K562 (cell line): ENCODE measurements around the gene ZP1. TPM values are rescaled to one million over a fixed set of nuclear protein-coding genes. Genes with fewer than 3 reads are reported as not detected.

Source experiments
- ATAC-seq: fragments of 200-7000 bp; cut with Tn5 transposase; 3 replicates; pipeline ENCODE4 v1.9.1; 2020; ENCODE audit warnings: moderate library complexity
- BruUV-seq: library from RNA; stranded (reverse); fragments of 400-500 nt; replicated peaks from 2 replicates; lab custom pipeline; 2021; lab: Mats Ljungman, UMichigan
- CTCF ChIA-PET: fragments of 300-600 bp; formaldehyde crosslinking; extraction: SDS; loops from one replicate; lab custom pipeline; 2021; ENCODE audit warnings: low intra/inter-chr PET ratio; lab: Yijun Ruan, JAX
- POLR2A ChIA-PET: fragments of 300-600, 350-650 bp; sonication (Branson Sonifier 250); formaldehyde crosslinking; extraction: SDS; loops from one replicate; lab custom pipeline; 2021; ENCODE audit warnings: antibody characterized with exemption, inconsistent platforms; lab: Yijun Ruan, JAX
- DNase-seq, 4 experiments: peaks; one replicate each; pipeline versions ENCODE4 v3.0.0 to v3.0.0-alpha.2; 2011 to 2018; ENCODE audit warnings: low spot score in 3 of 4, mixed read lengths in 3 of 4; ENCODE audit errors: extremely low read depth in 1 of 4
- FAIRE-seq: peaks from 2 replicates; lab custom pipeline; 2011; peaks lifted over from hg19 to GRCh38; lab: Jason Lieb, UNC
- H2AFZ ChIP-seq: 2 replicates; pipeline ENCODE4 v1.6.0; 2011; ENCODE audit warnings: low read depth, low read length, control low read depth, inconsistent platforms
- H3K27ac ChIP-seq: fragments of 200-600 bp; 3 replicates; pipeline ENCODE4 v1.8.0; 2011; ENCODE audit warnings: low read depth, mild to moderate bottlenecking, control low read depth, inconsistent platforms, low read length, moderate library complexity, mixed read lengths; ENCODE audit errors: extremely low read depth
- H3K27me3 ChIP-seq, 2 experiments: fragments of 300-600 bp in 1 of 2; 2 replicates in 1 of 2; 3 replicates in 1 of 2; pipeline versions ENCODE4 v1.6.0 to v1.8.0; 2011; ENCODE audit warnings: inconsistent platforms in 2 of 2, low read length in 2 of 2, mild to moderate bottlenecking in 1 of 2, mixed read lengths in 1 of 2, moderate library complexity in 1 of 2; ENCODE audit not compliant: control insufficient read depth in 2 of 2, insufficient read depth in 2 of 2
- H3K36me3 ChIP-seq: fragments of 300-600 bp; 3 replicates; pipeline ENCODE4 v1.8.0; 2011; ENCODE audit warnings: mild to moderate bottlenecking, low read length, inconsistent platforms; ENCODE audit not compliant: control insufficient read depth, insufficient read depth
- H3K4me1 ChIP-seq, 2 experiments: fragments of 200-600 bp in 1 of 2; replicated peaks in 1 of 2; 2 replicates in 1 of 2; 3 replicates in 1 of 2; pipeline versions ENCODE4 v1.5.1 to v1.8.0; 2011; ENCODE audit warnings: inconsistent platforms in 2 of 2, low read length in 2 of 2, mild to moderate bottlenecking in 1 of 2, mixed read lengths in 1 of 2, moderate library complexity in 1 of 2; ENCODE audit not compliant: control insufficient read depth in 2 of 2, insufficient read depth in 2 of 2
- H3K4me2 ChIP-seq: 2 replicates; pipeline ENCODE4 v1.6.1; 2011; ENCODE audit warnings: low read length, control low read depth, inconsistent platforms, mixed read lengths; ENCODE audit not compliant: insufficient read depth
- H3K4me3 ChIP-seq: fragments of 200-600 bp; sonication (generic), shearing (Covaris generic); 2 replicates; pipeline ENCODE4 v1.5.1; 2016; ENCODE audit warnings: control low read depth, inconsistent platforms
- H3K79me2 ChIP-seq: fragments of 200-600 bp; 3 replicates; pipeline ENCODE4 v1.8.0; 2011; ENCODE audit warnings: low read length, inconsistent platforms; ENCODE audit not compliant: control insufficient read depth, insufficient read depth
- H3K9ac ChIP-seq, 2 experiments: 2 replicates each; pipeline versions ENCODE4 v1.6.0 to v1.6.1; 2011; ENCODE audit warnings: low read depth in 2 of 2, low read length in 2 of 2, control low read depth in 1 of 2, inconsistent platforms in 1 of 2, mild to moderate bottlenecking in 1 of 2, mixed read lengths in 1 of 2; ENCODE audit not compliant: insufficient read depth in 1 of 2
- H3K9me1 ChIP-seq: one replicate; pipeline ENCODE4 v1.6.0; 2011; ENCODE audit warnings: inconsistent platforms, mild to moderate bottlenecking, low read length, moderate library complexity; ENCODE audit not compliant: control insufficient read depth, insufficient read depth
- H3K9me3 ChIP-seq: replicated peaks from 2 replicates; pipeline ENCODE4 v1.5.1; 2011; ENCODE audit warnings: low read depth, low read length, inconsistent platforms; ENCODE audit not compliant: control insufficient read depth, insufficient read depth
- H4K20me1 ChIP-seq: replicated peaks from 2 replicates; pipeline ENCODE4 v1.6.1; 2011; ENCODE audit warnings: low read length, inconsistent platforms, mixed read lengths; ENCODE audit not compliant: control insufficient read depth, insufficient read depth
- BCL6 ChIP-seq: fragments of 250-450 bp; sonication (Bioruptor Pico); IDR thresholded peaks from 2 replicates; pipeline ENCODE4 v1.4.0; 2020
- BCOR ChIP-seq: fragments of 450-650 bp; IDR thresholded peaks from 2 replicates; pipeline ENCODE4 v1.6.1; 2016
- CGGBP1 ChIP-seq: fragments of 250-450 bp; sonication (Bioruptor Pico); IDR thresholded peaks from 2 replicates; pipeline ENCODE4 v1.9.0; 2021; ENCODE audit warnings: mild to moderate bottlenecking
- CSDE1 ChIP-seq, 2 experiments: fragments of 450-650 bp; IDR thresholded peaks; 2 replicates each; pipeline ENCODE4 v1.6.1; 2016; ENCODE audit warnings: mild to moderate bottlenecking in 1 of 2
- MXI1 ChIP-seq: IDR thresholded peaks from 2 replicates; pipeline ENCODE4 v1.6.1; 2011; ENCODE audit warnings: low read depth, mild to moderate bottlenecking, improper control_type of control experiment, low read length
- NR1H2 ChIP-seq: sonication (generic); formaldehyde crosslinking; IDR thresholded peaks from 2 replicates; pipeline ENCODE4 v1.4.0; 2020; ENCODE audit warnings: mild to moderate bottlenecking, missing genetic modification reagents
- POLR2H ChIP-seq: IDR thresholded peaks from 2 replicates; pipeline ENCODE4 v1.6.1; 2016; ENCODE audit warnings: missing genetic modification characterization, low read depth, mild to moderate bottlenecking, control low read depth, missing compliant biosample characterization, moderate library complexity
- TEAD4 ChIP-seq, 2 experiments: sonication (generic) in 1 of 2; formaldehyde crosslinking in 1 of 2; IDR thresholded peaks; 2 replicates each; pipeline versions ENCODE4 v1.6.1 to v1.8.0; 2012 to 2022; ENCODE audit warnings: borderline replicate concordance in 1 of 2, inconsistent platforms in 1 of 2, low read length in 1 of 2, mild to moderate bottlenecking in 1 of 2, missing genetic modification reagents in 1 of 2
- WGBS: fragments of 100-300 bp; shearing (Covaris generic); methylation state at CpG from one replicate; pipeline ENCODE4 v1.1.6; 2016; ENCODE audit warnings: low coverage, mixed read lengths; ENCODE audit not compliant: insufficient coverage; ENCODE audit errors: missing lambda C conversion rate; 5-methylcytosine and 5-hydroxymethylcytosine counted together
- in situ Hi-C: fragments of 300-500 bp; cut with MboI; formaldehyde crosslinking; loops from 4 replicates; pipeline ENCODE4 v1.15.0; 2018; ENCODE audit warnings: inconsistent platforms, mixed read lengths
- intact Hi-C: fragments of 100-400 bp; cut with micrococcal nuclease; formaldehyde crosslinking; loops from 2 replicates; pipeline ENCODE4 v1.14.2; 2022
- polyA plus RNA-seq, 8 experiments: library from polyadenylated mRNA; depleted of rRNA in 4 of 8; stranded (reverse) in 5 of 8; unstranded in 3 of 8; fragments of >200 nt; fragmentation: Nextera tagmentation in 2 of 8; fragmentation: Illumina TruSeq in 1 of 8; extraction: Ambion mirVana in 2 of 8; extraction: Trizol in 1 of 8; gene quantifications; 2 replicates each; pipeline versions ENCODE4 v1.2.1 to v1.2.3, GENCODE V29; 2011 to 2014; ENCODE audit warnings: inconsistent platforms in 1 of 8, missing spikeins in 1 of 8
- total RNA-seq, 7 experiments: library from RNA; depleted of rRNA in 6 of 7; stranded (reverse); fragments of >200 nt in 6 of 7; fragmentation: Illumina TruSeq in 2 of 7; extraction: Trizol in 2 of 7; gene quantifications; 2 replicates each; pipeline versions ENCODE4 v1.2.1 to v1.2.3, GENCODE V29; 2011 to 2021; ENCODE audit warnings: low replicate concordance in 1 of 7
- TF ChIP-seq, protein P1 (sequence below): sonication (generic); formaldehyde crosslinking; IDR thresholded peaks from 2 replicates; pipeline ENCODE4 v1.8.1; 2023; ENCODE audit warnings: missing genetic modification reagents, mild to moderate bottlenecking, borderline replicate concordance
- TF ChIP-seq, protein P2 (sequence below): fragments of 450-650 bp; IDR thresholded peaks from 2 replicates; pipeline ENCODE4 v1.6.1; 2018; ENCODE audit not compliant: partially characterized antibody

Gene ZP1
- total and polyA plus RNA-seq, 9 of the 15 experiments (the other 6 are each of a cell fraction or from before 2014, with no cell fraction given), result 0.11 to 0.15 TPM; not detected in 7

DNA sequence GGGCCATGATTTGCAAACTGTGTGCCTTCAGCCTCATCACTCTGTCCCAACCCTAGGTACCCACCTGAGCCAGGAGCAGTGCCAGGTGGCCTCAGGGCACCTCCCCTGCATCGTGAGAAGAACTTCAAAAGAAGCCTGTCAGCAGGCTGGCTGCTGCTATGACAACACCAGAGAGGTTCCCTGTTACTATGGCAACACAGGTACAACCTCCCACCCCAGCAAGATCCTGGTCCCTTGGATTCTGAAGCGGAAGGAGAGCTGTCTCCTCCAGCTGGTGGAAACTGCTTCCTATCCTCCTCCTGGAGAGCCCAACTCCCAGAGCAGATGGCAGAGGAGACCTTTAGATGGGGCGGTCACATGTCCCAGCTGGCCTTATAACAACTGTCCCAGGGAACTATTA is 2.9 kb downstream of the ZP1 start:
- H3K9ac ChIP-seq, result no peak overlapping the region
- no peaks in the 10 kb centered on the region for H3K9me3 ChIP-seq
- FAIRE-seq (no peak), DNase-seq (peak in 2 of 4 experiments; percentile 42 to 55), ATAC-seq (no peak)
- no peaks in the 10 kb centered on the region for H3K27me3 ChIP-seq
- H3K79me2 ChIP-seq, result no peaks in the 10 kb centered on the region
- H3K27ac ChIP-seq, result no peak overlapping the region
- POLR2A ChIA-PET, result interaction anchor here (1.1 kb wide), 1 partner anchor 8 kb away, joined by 3 read pairs; no protein-coding TSS in a partner anchor
- H3K4me3 ChIP-seq, result no peak overlapping the region
- H3K36me3 ChIP-seq, result no peaks in the 10 kb centered on the region
- H2AFZ ChIP-seq, result no peak overlapping the region
- peaks cover 9 to 26% of the 10 kb centered on the region in 2 experiments for H3K4me1 ChIP-seq
- intact Hi-C loops, result no loop called here
- in situ Hi-C loops, result no loop called here
- H4K20me1 ChIP-seq, result no peaks in the 10 kb centered on the region; the same call in 1 of the 2 replicates
- CTCF ChIA-PET, result no interaction called here
- WGBS, result 60% methylated on average over 3 of the region's 3 CpGs
- H3K4me2 ChIP-seq, result no peak overlapping the region
- H3K9me1 ChIP-seq, result no peaks in the 10 kb centered on the region
- no TSS peak for BruUV-seq
- TF ChIP-seq MXI1, result peak; percentile 71
- no peak for TF ChIP-seq BCL6 (CRISPR knock-in tag)
- TF ChIP-seq NR1H2 (CRISPR knock-in tag), result no peak
- TF ChIP-seq, protein P1, sequence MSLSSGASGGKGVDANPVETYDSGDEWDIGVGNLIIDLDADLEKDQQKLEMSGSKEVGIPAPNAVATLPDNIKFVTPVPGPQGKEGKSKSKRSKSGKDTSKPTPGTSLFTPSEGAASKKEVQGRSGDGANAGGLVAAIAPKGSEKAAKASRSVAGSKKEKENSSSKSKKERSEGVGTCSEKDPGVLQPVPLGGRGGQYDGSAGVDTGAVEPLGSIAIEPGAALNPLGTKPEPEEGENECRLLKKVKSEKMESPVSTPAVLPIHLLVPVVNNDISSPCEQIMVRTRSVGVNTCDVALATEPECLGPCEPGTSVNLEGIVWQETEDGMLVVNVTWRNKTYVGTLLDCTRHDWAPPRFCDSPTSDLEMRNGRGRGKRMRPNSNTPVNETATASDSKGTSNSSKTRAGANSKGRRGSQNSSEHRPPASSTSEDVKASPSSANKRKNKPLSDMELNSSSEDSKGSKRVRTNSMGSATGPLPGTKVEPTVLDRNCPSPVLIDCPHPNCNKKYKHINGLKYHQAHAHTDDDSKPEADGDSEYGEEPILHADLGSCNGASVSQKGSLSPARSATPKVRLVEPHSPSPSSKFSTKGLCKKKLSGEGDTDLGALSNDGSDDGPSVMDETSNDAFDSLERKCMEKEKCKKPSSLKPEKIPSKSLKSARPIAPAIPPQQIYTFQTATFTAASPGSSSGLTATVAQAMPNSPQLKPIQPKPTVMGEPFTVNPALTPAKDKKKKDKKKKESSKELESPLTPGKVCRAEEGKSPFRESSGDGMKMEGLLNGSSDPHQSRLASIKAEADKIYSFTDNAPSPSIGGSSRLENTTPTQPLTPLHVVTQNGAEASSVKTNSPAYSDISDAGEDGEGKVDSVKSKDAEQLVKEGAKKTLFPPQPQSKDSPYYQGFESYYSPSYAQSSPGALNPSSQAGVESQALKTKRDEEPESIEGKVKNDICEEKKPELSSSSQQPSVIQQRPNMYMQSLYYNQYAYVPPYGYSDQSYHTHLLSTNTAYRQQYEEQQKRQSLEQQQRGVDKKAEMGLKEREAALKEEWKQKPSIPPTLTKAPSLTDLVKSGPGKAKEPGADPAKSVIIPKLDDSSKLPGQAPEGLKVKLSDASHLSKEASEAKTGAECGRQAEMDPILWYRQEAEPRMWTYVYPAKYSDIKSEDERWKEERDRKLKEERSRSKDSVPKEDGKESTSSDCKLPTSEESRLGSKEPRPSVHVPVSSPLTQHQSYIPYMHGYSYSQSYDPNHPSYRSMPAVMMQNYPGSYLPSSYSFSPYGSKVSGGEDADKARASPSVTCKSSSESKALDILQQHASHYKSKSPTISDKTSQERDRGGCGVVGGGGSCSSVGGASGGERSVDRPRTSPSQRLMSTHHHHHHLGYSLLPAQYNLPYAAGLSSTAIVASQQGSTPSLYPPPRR (CRISPR knock-in tag), result no peak
- TF ChIP-seq CSDE1 (IDR thresholded peaks at IDR 0.05), result peak in 1 of 2 experiments; percentile 62; a peak in 1 of 4 replicates
- TF ChIP-seq TEAD4 (IDR thresholded peaks at IDR 0.05; ENCODE audit: low read length), result no peak
- no peak for TF ChIP-seq TEAD4 (CRISPR knock-in tag; IDR thresholded peaks at IDR 0.05; ENCODE audit: borderline replicate concordance)
- TF ChIP-seq CGGBP1 (CRISPR knock-in tag), result no peak
- no peak for TF ChIP-seq POLR2H (tag)
- TF ChIP-seq, protein P2, sequence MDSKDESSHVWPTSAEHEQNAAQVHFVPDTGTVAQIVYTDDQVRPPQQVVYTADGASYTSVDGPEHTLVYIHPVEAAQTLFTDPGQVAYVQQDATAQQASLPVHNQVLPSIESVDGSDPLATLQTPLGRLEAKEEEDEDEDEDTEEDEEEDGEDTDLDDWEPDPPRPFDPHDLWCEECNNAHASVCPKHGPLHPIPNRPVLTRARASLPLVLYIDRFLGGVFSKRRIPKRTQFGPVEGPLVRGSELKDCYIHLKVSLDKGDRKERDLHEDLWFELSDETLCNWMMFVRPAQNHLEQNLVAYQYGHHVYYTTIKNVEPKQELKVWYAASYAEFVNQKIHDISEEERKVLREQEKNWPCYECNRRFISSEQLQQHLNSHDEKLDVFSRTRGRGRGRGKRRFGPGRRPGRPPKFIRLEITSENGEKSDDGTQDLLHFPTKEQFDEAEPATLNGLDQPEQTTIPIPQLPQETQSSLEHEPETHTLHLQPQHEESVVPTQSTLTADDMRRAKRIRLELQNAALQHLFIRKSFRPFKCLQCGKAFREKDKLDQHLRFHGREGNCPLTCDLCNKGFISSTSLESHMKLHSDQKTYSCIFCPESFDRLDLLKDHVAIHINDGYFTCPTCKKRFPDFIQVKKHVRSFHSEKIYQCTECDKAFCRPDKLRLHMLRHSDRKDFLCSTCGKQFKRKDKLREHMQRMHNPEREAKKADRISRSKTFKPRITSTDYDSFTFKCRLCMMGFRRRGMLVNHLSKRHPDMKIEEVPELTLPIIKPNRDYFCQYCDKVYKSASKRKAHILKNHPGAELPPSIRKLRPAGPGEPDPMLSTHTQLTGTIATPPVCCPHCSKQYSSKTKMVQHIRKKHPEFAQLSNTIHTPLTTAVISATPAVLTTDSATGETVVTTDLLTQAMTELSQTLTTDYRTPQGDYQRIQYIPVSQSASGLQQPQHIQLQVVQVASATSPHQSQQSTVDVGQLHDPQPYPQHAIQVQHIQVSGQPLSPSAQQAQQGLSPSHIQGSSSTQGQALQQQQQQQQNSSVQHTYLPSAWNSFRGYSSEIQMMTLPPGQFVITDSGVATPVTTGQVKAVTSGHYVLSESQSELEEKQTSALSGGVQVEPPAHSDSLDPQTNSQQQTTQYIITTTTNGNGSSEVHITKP, result no peak
- no peak for TF ChIP-seq BCOR
